Common myeloid progenitor, CD34-positive (primary cell): Measurements from ENCODE around the gene VAMP1.

Experiments
- CTCF ChIA-PET: fragments of 350-600 bp; sonication (Branson Sonifier 250); formaldehyde crosslinking; loops from one replicate; lab custom pipeline; 2021; ENCODE audit warnings: antibody characterized with exemption; lab: Charles Lee
- POLR2A ChIA-PET: fragments of 350-600 bp; sonication (Branson Sonifier 250); formaldehyde crosslinking; loops from one replicate; lab custom pipeline; 2021; ENCODE audit warnings: antibody characterized with exemption; lab: Charles Lee
- DNase-seq, 3 donors: peaks; one replicate each; pipeline versions ENCODE4 v3.0.0 to v3.0.0-alpha.2; 2013
- H3K27ac ChIP-seq, 2 experiments: 1 replicate in 1 of 2; 2 replicates in 1 of 2; pipeline ENCODE4 v1.7.0; 2013; ENCODE audit warnings: inconsistent platforms in 2 of 2, low read length in 2 of 2, mild to moderate bottlenecking in 2 of 2, low read depth in 1 of 2, moderate library complexity in 1 of 2; ENCODE audit not compliant: severe bottlenecking in 2 of 2, insufficient read depth in 1 of 2, poor library complexity in 1 of 2
- H3K27me3 ChIP-seq, 5 experiments: replicated peaks in 2 of 5; 1 replicate in 3 of 5; 2 replicates in 2 of 5; pipeline versions ENCODE4 v1.6.1 to v1.7.0; 2013; ENCODE audit warnings: low read length in 4 of 5, mild to moderate bottlenecking in 2 of 5, moderate library complexity in 2 of 5, inconsistent platforms in 1 of 5; ENCODE audit not compliant: insufficient read depth in 5 of 5, control insufficient read depth in 4 of 5
- H3K36me3 ChIP-seq, 4 experiments: 1 replicate in 2 of 4; 2 replicates in 2 of 4; pipeline versions ENCODE4 v1.6.1 to v1.7.0; 2013; ENCODE audit warnings: low read length in 3 of 4, control low read depth in 1 of 4, mild to moderate bottlenecking in 1 of 4; ENCODE audit not compliant: control insufficient read depth in 4 of 4, insufficient read depth in 4 of 4
- H3K4me1 ChIP-seq, 4 experiments: 1 replicate in 3 of 4; 2 replicates in 1 of 4; pipeline versions ENCODE4 v1.6.1 to v1.7.1; 2013; ENCODE audit warnings: low read length in 3 of 4, mild to moderate bottlenecking in 3 of 4, control low read depth in 1 of 4, inconsistent platforms in 1 of 4, moderate library complexity in 1 of 4; ENCODE audit not compliant: control insufficient read depth in 4 of 4, insufficient read depth in 4 of 4; ENCODE audit errors: control extremely low read depth in 1 of 4
- H3K4me3 ChIP-seq, 7 experiments: 1 replicate in 4 of 7; 2 replicates in 3 of 7; pipeline versions ENCODE4 v1.5.1 to v1.7.0; 2013; ENCODE audit warnings: mild to moderate bottlenecking in 7 of 7, low read length in 6 of 7, moderate library complexity in 6 of 7, inconsistent platforms in 2 of 7, low read depth in 2 of 7, control low read depth in 1 of 7; ENCODE audit not compliant: insufficient read depth in 4 of 7, control insufficient read depth in 1 of 7; ENCODE audit errors: extremely low read depth in 1 of 7
- H3K9me3 ChIP-seq, 5 experiments: 1 replicate in 4 of 5; 2 replicates in 1 of 5; pipeline versions ENCODE4 v1.6.1 to v1.7.1; 2013; ENCODE audit warnings: low read length in 4 of 5, mild to moderate bottlenecking in 2 of 5, inconsistent platforms in 1 of 5, low read depth in 1 of 5, moderate library complexity in 1 of 5; ENCODE audit not compliant: control insufficient read depth in 4 of 5, insufficient read depth in 2 of 5; ENCODE audit errors: control extremely low read depth in 1 of 5
- WGBS: methylation state at CpG from one replicate; pipeline ENCODE4 v1.1.5; 2013; ENCODE audit not compliant: insufficient coverage; 5-methylcytosine and 5-hydroxymethylcytosine counted together

VAMP1 gene

DNA sequence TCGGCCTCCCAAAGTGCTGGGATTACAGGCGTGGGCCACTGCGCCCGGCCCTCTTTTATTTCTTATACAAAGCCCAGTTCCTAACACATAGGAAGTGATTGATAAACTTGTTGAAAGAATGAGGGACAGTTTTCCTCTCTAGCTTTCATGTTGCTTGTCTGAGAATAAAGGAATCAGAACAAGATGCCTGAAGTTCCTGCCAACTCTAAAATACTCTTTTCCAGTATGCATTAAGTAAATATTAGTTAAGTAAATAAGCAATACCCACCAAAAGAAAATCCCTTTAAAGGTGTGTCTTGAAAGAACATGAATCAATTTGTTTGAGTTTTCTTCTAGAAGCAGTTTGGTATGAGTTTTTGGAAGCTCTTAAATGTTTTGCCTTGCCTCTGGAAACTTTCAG, 50.1 kb downstream of the VAMP1 start:
- no peaks in the 10 kb centered on the region for H3K27me3 ChIP-seq
- DNase-seq: no peak
- ChIA-PET CTCF (interaction anchor here (0.5 to 2.3 kb wide), 4 partner anchors 45 to 606 kb away, joined by 3 to 11 read pairs (median 4); no protein-coding TSS in a partner anchor), POLR2A (no interaction called here)
- H3K9me3 ChIP-seq: no peaks in the 10 kb centered on the region
- WGBS: 100% methylated on average over 1 of the region's 4 CpGs
- H3K4me3 ChIP-seq: no peak overlapping the region
- H3K27ac ChIP-seq: no peak overlapping the region
- peaks cover 4 to 20% (median 14%) of the 10 kb centered on the region in 4 experiments for H3K4me1 ChIP-seq
- no peaks in the 10 kb centered on the region for H3K36me3 ChIP-seq

GRCh38 chr12:6418796-6419195, 51.7 kb downstream of the VAMP1 start:
- Histone ChIP-seq H3K9me3 (no peaks in the 10 kb centered on the region), H3K36me3 (no peaks in the 10 kb centered on the region), H3K27me3 (no peaks in the 10 kb centered on the region), H3K4me1 (peaks cover 2 to 10% (median 5%) of the 10 kb centered on the region in 4 experiments), H3K4me3 (no peak overlapping the region), H3K27ac (no peak overlapping the region)
- 93% methylated on average over 6 of the region's 6 CpGs for WGBS
- ChIA-PET POLR2A (no interaction called here), CTCF (interaction anchor here (1.5 to 2.5 kb wide), 4 partner anchors 9 to 119 kb away, joined by 3 to 11 read pairs (median 6); no protein-coding TSS in a partner anchor)
- DNase-seq: no peak

- Histone ChIP-seq H3K36me3 (no peaks in the 10 kb centered on the region), H3K4me1 (peaks cover 0 to 7% (median 3%) of the 10 kb centered on the region in 4 experiments), H3K27me3 (no peaks in the 10 kb centered on the region), H3K9me3 (no peaks in the 10 kb centered on the region), H3K4me3 (no peak overlapping the region), H3K27ac (no peak overlapping the region)
- ChIA-PET CTCF (interaction anchor here (0.6 to 2.5 kb wide), 5 partner anchors 49 to 121 kb away, joined by 3 to 9 read pairs (median 5); no protein-coding TSS in a partner anchor), POLR2A (no interaction called here)
- DNase-seq: no peak
- 63% methylated on average over 3 of the region's 3 CpGs for WGBS
Observed at GRCh38 chr12:6416596-6416995, 53.9 kb downstream of the VAMP1 start.
